Upper lobe of left lung (tissue), 4 donors: ENCODE results near the gene AP5M1.

ENCODE experiments used
- POLR2A ChIP-seq, 4 donors: fragments of 450-650 bp; IDR thresholded peaks; one replicate each; pipeline ENCODE4 v1.5.1; 2016 to 2017; ENCODE audit warnings: antibody characterized with exemption in 4 of 4, mild to moderate bottlenecking in 2 of 4
- TF ChIP-seq, protein P1 (sequence below), 6 experiments: fragments of 450-650 bp in 4 of 6; fragments of 200-600 bp in 2 of 6; sonication (generic) in 2 of 6; IDR thresholded peaks; one replicate each; pipeline ENCODE4 v1.5.1; 2016 to 2019; ENCODE audit warnings: antibody characterized with exemption in 6 of 6

DNA sequence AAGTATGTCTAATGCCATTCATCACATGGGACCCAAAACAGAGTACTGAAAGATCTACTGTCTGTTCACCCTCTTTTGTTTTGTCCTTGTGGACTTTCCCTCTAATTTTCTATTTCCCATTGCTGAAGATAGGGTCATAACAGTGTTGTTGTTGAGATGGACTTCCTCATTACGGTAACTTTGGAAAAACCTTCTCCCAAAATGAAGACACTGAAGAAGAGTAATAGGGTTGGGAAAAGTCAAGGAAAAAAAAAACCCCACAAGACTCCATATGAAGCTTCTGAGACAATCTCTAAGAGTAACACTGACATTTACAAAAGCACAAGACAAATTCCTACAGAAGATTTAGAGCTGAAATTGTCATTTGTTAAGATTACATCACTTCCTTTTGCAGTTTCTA is 36.8 kb upstream of the AP5M1 start:
- no peak for TF ChIP-seq POLR2A (IDR thresholded peaks at IDR 0.05)
- TF ChIP-seq, protein P1, sequence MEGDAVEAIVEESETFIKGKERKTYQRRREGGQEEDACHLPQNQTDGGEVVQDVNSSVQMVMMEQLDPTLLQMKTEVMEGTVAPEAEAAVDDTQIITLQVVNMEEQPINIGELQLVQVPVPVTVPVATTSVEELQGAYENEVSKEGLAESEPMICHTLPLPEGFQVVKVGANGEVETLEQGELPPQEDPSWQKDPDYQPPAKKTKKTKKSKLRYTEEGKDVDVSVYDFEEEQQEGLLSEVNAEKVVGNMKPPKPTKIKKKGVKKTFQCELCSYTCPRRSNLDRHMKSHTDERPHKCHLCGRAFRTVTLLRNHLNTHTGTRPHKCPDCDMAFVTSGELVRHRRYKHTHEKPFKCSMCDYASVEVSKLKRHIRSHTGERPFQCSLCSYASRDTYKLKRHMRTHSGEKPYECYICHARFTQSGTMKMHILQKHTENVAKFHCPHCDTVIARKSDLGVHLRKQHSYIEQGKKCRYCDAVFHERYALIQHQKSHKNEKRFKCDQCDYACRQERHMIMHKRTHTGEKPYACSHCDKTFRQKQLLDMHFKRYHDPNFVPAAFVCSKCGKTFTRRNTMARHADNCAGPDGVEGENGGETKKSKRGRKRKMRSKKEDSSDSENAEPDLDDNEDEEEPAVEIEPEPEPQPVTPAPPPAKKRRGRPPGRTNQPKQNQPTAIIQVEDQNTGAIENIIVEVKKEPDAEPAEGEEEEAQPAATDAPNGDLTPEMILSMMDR (IDR thresholded peaks at IDR 0.05), result no peak
